Activated CD4-positive, alpha-beta T cell treated with anti-CD3 and anti-CD28 coated beads for 36 hours (primary cell): Measurements from ENCODE around the gene H6PD. TPM values are rescaled to one million over a fixed set of nuclear protein-coding genes. Genes with fewer than 3 reads are reported as not detected.

Source experiments
- ATAC-seq: fragments of 200-7000 bp; cut with Tn5 transposase; one replicate; pipeline ENCODE4 v1.10.0; 2021; ENCODE audit warnings: mild to moderate bottlenecking, moderate library complexity
- CTCF ChIA-PET: fragments of 350-600 bp; sonication (Branson Sonifier 250); formaldehyde crosslinking; loops from one replicate; lab custom pipeline; 2021; ENCODE audit warnings: antibody characterized with exemption; lab: Charles Lee
- POLR2A ChIA-PET: fragments of 350-600 bp; sonication (Branson Sonifier 250); formaldehyde crosslinking; loops from one replicate; lab custom pipeline; 2021; ENCODE audit warnings: antibody characterized with exemption, inconsistent platforms; lab: Charles Lee
- DNase-seq: peaks from one replicate; pipeline ENCODE4 v3.0.0-alpha.2; 2020
- H3K27ac Mint-ChIP-seq: one replicate; pipeline ENCODE4 v1.8.0; 2021; ENCODE audit warnings: mixed read lengths
- H3K27me3 Mint-ChIP-seq: one replicate; pipeline ENCODE4 v1.8.0; 2021; ENCODE audit warnings: mixed read lengths
- H3K36me3 Mint-ChIP-seq: one replicate; pipeline ENCODE4 v1.8.0; 2021; ENCODE audit warnings: low read depth, mixed read lengths
- H3K4me1 Mint-ChIP-seq: one replicate; pipeline ENCODE4 v1.8.0; 2021; ENCODE audit warnings: mixed read lengths
- H3K4me3 Mint-ChIP-seq: one replicate; pipeline ENCODE4 v1.8.0; 2021; ENCODE audit warnings: mild to moderate bottlenecking, moderate library complexity, mixed read lengths
- H3K9me3 Mint-ChIP-seq: one replicate; pipeline ENCODE4 v1.8.0; 2021; ENCODE audit warnings: low read depth, mixed read lengths
- intact Hi-C, 2 experiments: fragments of 100-400 bp; cut with DNase I in 1 of 2; cut with micrococcal nuclease in 1 of 2; formaldehyde crosslinking; loops; one replicate each; pipeline versions ENCODE4 v1.14.2 to v1.15.1; 2022 to 2024; cut with DNase I, micrococcal nuclease
- total RNA-seq, 2 experiments: library from RNA; stranded (reverse); gene quantifications; one replicate each; pipeline ENCODE4 v1.2.3, GENCODE V29; 2021

The H6PD gene
- total RNA-seq, 2 experiments from 2014 or later, result 8.8 to 9.6 TPM

DNA sequence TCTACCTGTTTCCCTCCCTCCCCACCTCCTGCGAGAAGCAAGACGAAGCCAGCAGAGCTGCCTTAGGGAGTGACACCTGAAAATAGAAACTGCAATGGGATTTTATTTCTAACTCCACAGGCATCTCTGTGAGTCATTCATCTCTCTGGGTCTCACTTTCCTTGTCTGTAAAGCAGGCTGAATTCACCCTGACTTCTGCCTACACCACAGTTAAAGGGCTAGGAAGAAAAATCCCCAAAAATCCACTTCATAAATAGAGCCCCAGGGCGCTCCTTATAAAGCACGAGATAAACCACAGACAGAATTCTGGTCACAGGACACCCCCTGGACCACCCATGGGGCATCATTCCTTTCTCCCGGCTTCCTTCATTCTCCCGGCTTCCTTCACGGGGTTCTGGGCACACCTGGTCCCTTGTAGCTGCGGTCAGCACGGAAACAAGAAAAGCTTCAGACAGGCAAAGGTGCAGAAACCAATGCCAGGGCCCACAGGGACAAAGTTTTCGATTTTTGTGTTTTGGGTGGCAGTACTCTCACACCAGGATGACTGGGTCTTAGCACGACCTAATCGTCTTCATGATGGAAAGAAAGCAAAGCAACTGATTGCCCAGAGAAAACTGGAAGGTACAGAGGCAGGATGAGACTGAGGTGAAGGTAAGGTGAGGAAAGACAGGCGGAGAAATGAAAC, 2.8 kb upstream of the H6PD start:
- intact Hi-C loops, result loop anchor here in 1 of 2 experiments (10.0 kb wide), 1 partner anchor 593 kb away; the partner anchor contains the start of gene CLSTN1
- H3K9me3 Mint-ChIP-seq, result no peaks in the 10 kb centered on the region
- peaks cover 22% of the 10 kb centered on the region for H3K4me1 Mint-ChIP-seq
- ATAC-seq, result no peak
- ChIA-PET CTCF (interaction anchor here (1.1 kb wide), 1 partner anchor 30 kb away, joined by 3 read pairs; no protein-coding TSS in a partner anchor), POLR2A (no interaction called here)
- DNase-seq, result no peak
- no peaks in the 10 kb centered on the region for H3K27me3 Mint-ChIP-seq
- H3K27ac Mint-ChIP-seq, result no peak overlapping the region
- H3K4me3 Mint-ChIP-seq, result no peak overlapping the region
- no peaks in the 10 kb centered on the region for H3K36me3 Mint-ChIP-seq

DNA sequence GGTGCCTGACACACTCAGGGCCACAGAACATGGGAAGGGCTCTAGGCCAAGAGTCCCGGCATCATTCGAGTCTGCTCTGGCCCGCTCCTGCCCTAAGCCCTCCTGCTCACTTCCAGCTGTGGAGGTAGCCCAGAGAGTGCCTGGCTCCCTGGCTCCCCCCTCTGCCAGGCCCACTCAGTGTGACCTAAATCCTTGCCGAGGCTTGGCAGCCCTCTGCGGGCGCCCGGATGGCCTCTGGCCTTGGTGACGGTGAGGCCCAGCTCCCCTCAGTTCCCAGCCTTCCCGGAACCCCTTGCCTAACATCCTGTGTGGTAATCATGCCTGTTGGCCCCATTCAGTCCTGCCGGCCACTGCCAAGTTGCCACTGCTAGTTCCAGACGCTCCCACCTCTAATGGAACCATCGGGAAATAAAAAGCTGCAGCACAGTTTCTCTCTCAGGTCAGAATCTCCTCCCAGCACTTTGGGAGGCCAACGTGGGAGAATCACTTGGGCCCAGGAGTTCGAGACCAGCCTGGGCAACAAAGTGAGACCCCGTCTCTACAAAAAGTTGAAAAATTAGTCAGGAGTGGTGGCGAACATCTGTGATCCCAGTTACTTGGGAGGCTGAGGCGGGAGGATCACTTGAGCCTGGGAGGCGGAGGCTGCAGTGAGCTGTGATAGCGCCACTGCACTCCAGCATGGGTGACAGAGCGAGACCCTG, 1.2 kb upstream of the H6PD start:
- no peak for DNase-seq
- Mint-ChIP-seq H3K36me3 (peaks cover 1% of the 10 kb centered on the region), H3K4me3 (peak overlapping the region; percentile 78), H3K27ac (no peak overlapping the region), H3K4me1 (peaks cover 32% of the 10 kb centered on the region), H3K27me3 (no peaks in the 10 kb centered on the region), H3K9me3 (no peaks in the 10 kb centered on the region)
- ChIA-PET POLR2A (no interaction called here), CTCF (interaction anchor here (0.7 to 1.8 kb wide), 5 partner anchors 8 to 264 kb away, joined by 3 to 5 read pairs (median 4); no protein-coding TSS in a partner anchor)
- intact Hi-C loops, result loop anchor here in 1 of 2 experiments (10.0 kb wide), 1 partner anchor 591 kb away; the partner anchor contains the start of gene CLSTN1
- no peak for ATAC-seq

DNA sequence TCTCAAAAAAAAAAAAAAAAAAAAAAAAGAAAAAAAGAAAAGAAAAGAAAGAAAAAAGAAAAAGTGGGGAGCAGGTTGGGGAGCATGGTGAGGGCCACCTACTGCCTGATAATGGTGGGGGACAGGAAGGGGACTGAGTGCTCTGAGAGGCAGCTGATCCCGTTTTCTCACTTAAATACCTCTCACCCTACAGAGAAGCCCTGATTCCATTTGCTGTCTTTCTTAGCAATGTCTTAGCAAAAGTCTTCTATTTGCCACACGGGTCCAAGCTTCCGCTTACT, 692 bp upstream of the H6PD start:
- Mint-ChIP-seq H3K36me3 (peaks cover 1% of the 10 kb centered on the region), H3K4me3 (peak overlapping the region; percentile 78), H3K27ac (peak overlapping the region; percentile 90), H3K27me3 (no peaks in the 10 kb centered on the region), H3K9me3 (no peaks in the 10 kb centered on the region), H3K4me1 (peaks cover 36% of the 10 kb centered on the region)
- DNase-seq (no peak), ATAC-seq (no peak)
- ChIA-PET POLR2A (interaction anchor here (0.6 kb wide), 1 partner anchor 150 kb away, joined by 3 read pairs; no protein-coding TSS in a partner anchor), CTCF (interaction anchor here (0.7 to 1.8 kb wide), 4 partner anchors 12 to 263 kb away, joined by 3 to 5 read pairs (median 4); no protein-coding TSS in a partner anchor)
- intact Hi-C loops, result loop anchor here in 1 of 2 experiments (1.0 to 10.0 kb wide), 7 partner anchors 41 to 591 kb away; partner anchors contain the start of genes CLSTN1, ENO1, GPR157 and SLC25A33

DNA sequence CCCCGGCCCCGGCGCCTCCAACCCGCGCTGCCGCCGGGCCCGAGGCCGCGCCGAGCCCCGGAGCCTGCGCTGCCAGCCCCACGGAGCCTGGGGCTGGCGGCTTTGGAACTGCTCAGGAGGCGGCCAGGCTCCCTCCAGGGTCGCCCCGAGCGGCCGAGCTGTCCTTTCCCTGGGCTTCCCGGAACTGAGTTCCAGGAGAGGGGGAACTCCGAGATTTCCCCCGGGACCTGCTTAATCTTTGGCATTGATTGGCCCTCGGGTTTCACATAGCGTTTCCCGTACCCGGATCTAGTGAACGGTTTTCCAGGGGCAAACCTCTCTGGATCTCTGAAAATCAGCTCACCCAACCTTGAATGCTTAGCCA, 504 bp downstream of the H6PD start:
- Mint-ChIP-seq H3K36me3 (peaks cover 1% of the 10 kb centered on the region), H3K4me3 (peak overlapping the region; percentile 82), H3K27ac (peak overlapping the region; percentile 77), H3K27me3 (no peaks in the 10 kb centered on the region), H3K4me1 (peaks cover 43% of the 10 kb centered on the region), H3K9me3 (no peaks in the 10 kb centered on the region)
- DNase-seq (no peak), ATAC-seq (no peak)
- ChIA-PET CTCF (interaction anchor here (0.7 to 1.8 kb wide), 3 partner anchors 15 to 256 kb away, joined by 3 to 5 read pairs (median 4); no protein-coding TSS in a partner anchor), POLR2A (no interaction called here)
- intact Hi-C loops, result loop anchor here in 1 of 2 experiments (2.0 to 10.0 kb wide), 2 partner anchors 40 to 590 kb away; partner anchors contain the start of gene CLSTN1

DNA sequence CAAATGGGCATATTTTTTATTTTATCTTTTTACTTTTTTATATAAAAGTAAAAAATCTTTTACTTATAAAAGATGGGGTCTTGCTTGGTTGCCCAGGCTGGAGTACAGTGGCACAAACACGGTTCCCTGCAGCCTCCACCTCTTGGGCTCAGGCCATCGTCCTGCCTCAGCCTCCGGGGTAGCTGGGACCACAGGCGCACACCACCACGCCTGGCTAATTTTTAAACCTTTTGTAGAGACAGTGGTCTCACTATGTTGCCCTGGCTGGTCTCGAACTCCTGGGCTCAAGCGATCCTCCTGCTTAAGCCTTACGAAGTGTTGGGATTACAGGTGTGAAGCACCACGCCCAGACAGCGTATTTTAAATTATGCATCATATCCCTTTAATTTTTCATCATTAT, 986 bp downstream of the H6PD start:
- peak overlapping the region; percentile 77 for H3K27ac Mint-ChIP-seq
- H3K4me3 Mint-ChIP-seq, result peak overlapping the region; percentile 82
- H3K36me3 Mint-ChIP-seq, result peaks cover 3% of the 10 kb centered on the region
- DNase-seq, result no peak
- no peak for ATAC-seq
- no peaks in the 10 kb centered on the region for H3K27me3 Mint-ChIP-seq
- H3K9me3 Mint-ChIP-seq, result no peaks in the 10 kb centered on the region
- CTCF ChIA-PET, result interaction anchor here (0.7 to 1.8 kb wide), 4 partner anchors 38 to 256 kb away, joined by 3 to 5 read pairs (median 4); no protein-coding TSS in a partner anchor
- peaks cover 48% of the 10 kb centered on the region for H3K4me1 Mint-ChIP-seq
- intact Hi-C loops, result loop anchor here in 1 of 2 experiments (2.0 to 10.0 kb wide), 2 partner anchors 39 to 589 kb away; partner anchors contain the start of gene CLSTN1
- POLR2A ChIA-PET, result no interaction called here

DNA sequence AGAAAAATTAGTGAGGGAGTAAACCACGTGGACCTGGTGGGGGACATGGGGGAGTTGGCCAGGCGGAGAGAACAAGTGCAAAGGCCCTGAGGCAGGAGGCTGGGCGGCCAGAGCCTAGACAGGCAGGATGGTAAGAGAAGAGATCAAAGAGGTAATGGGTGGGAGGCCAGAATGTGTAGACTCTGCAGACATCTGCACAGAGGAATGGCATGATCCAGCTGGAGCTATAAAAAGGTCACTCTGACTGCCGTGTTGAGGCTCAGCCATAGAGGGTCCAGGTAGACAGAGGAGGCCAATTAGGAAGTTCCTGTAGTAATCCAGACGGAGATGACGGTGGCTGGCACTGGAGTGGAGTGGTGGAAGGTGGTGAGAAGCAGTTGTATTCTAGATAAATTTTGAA, 3.6 kb downstream of the H6PD start:
- ChIA-PET CTCF (interaction anchor here (1.0 kb wide), 1 partner anchor 37 kb away, joined by 3 read pairs; no protein-coding TSS in a partner anchor), POLR2A (no interaction called here)
- H3K4me3 Mint-ChIP-seq, result no peak overlapping the region
- DNase-seq (no peak), ATAC-seq (no peak)
- intact Hi-C loops, result loop anchor here in 1 of 2 experiments (10.0 kb wide), 1 partner anchor 587 kb away; the partner anchor contains the start of gene CLSTN1
- H3K27me3 Mint-ChIP-seq, result no peaks in the 10 kb centered on the region
- H3K27ac Mint-ChIP-seq, result no peak overlapping the region
- no peaks in the 10 kb centered on the region for H3K9me3 Mint-ChIP-seq
- H3K4me1 Mint-ChIP-seq, result peaks cover 44% of the 10 kb centered on the region
- peaks cover 3% of the 10 kb centered on the region for H3K36me3 Mint-ChIP-seq

DNA sequence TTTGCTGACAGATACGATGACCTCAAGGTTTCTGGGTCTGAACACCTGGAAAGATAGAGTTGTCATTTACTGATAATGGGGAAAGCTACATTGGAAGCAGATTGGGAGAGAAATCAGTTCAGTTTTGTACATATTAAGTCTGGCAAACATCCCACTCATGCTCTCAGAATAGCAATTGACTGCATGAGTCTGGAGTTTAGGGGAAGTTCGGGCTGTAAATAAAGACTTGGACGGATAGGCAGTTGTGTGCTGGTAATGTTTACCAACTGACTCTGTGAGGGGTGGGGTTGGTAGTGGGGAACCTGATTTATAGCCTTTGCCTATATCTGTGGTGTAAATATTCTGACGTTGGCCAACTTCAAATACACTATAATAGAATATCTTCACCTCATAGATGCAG, 4.0 kb downstream of the H6PD start:
- Mint-ChIP-seq H3K27me3 (no peaks in the 10 kb centered on the region), H3K27ac (no peak overlapping the region), H3K4me1 (peaks cover 44% of the 10 kb centered on the region), H3K4me3 (no peak overlapping the region), H3K36me3 (peaks cover 3% of the 10 kb centered on the region), H3K9me3 (no peaks in the 10 kb centered on the region)
- DNase-seq (no peak), ATAC-seq (no peak)
- ChIA-PET POLR2A (no interaction called here), CTCF (no interaction called here)
- intact Hi-C loops, result loop anchor here in 1 of 2 experiments (10.0 kb wide), 1 partner anchor 586 kb away; the partner anchor contains the start of gene CLSTN1

DNA sequence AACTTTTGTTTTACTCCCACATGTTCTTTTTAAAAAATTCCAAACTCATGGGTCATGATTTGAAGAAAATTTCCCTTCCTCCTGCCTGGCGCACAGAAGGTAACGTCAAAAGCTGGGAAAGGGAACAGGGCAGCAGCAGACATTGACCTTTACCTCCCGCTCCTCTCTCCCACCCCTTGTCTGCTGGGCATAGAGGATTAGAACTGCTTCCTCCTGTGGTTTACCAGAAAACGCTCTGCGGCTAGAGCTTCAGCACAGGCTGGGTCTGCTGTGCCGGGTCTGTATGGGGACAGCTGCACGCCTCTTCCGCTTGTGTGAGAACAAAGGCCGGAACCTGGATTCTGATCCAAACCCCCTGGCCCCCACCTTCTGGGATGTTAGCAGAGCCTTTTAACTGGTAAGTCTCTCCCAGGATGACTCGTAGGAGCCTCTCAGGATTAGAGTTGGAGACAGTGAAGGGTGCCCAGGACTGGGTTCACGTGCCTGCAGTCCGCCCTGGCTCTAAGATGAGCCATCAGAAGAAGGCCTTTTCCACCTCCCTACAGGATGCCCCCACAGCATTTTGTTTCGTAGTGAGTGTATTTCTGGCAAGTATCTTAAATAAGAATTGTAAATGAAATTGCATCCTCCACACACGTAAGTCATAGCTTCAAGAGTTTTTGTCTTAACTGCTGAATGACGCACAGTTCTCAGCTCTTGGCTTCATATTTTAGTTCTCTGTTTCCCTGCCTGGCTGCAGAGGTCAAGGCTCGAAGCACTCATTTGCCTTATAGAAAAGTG, 5.2 kb downstream of the H6PD start:
- CTCF ChIA-PET, result interaction anchor here (0.6 to 1.4 kb wide), 6 partner anchors 39 to 537 kb away, joined by 3 to 4 read pairs (median 4); no protein-coding TSS in a partner anchor

DNA sequence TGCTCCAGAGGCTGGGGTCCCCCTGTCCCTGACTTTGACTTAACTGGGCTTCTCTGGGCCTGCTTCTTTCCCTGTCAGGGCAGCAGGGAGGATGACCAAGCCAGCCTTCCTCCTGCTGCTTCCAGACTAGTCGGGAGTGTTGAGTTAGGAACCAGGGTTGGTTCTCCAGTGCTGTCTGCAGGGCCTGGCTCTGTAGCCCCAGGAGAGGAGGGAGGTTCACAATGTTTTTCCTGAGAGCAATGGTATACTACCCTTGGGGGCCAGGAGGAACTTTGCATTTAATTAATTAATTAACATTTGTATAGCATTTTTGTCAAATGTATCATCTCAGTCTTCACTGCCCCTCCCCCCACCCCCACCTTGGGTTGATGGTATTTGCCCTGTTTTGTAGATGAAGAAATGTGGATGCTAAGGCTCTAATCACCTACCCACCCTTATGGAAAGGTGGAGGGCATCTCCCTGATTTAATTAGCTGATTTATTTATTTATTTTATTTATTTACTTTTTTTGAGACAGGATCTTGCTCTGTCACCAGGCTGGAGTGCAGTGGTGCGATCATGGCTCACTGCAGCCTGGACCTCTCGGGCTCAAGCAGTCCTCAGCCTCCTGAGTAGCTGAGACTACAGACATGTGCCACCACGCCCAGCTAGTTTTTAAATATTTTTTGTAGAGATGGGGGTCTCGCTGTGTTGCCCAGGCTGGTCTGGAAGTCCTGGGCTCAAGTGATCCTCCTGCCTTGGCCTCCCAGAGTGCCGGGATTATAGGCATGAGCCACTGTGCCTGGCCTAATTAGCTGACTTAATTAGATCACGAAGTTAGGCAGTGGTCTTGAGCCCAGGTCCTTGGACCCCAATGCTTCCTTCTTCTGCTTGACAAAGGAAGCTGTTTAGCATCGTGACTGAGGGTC, 6.6 kb downstream of the H6PD start:
- Mint-ChIP-seq H3K4me1 (peaks cover 46% of the 10 kb centered on the region), H3K36me3 (peaks cover 3% of the 10 kb centered on the region), H3K9me3 (no peaks in the 10 kb centered on the region), H3K27me3 (no peaks in the 10 kb centered on the region), H3K4me3 (no peak overlapping the region), H3K27ac (no peak overlapping the region)
- ChIA-PET CTCF (interaction anchor here (1.2 kb wide), 1 partner anchor 44 kb away, joined by 3 read pairs; no protein-coding TSS in a partner anchor), POLR2A (no interaction called here)
- intact Hi-C loops, result no loop called here
- ATAC-seq (no peak), DNase-seq (no peak)

More for the DNA sequence above, 5.2 kb downstream of the H6PD start:
- H3K9me3 Mint-ChIP-seq, result no peaks in the 10 kb centered on the region
- H3K4me3 Mint-ChIP-seq, result peak overlapping the region; percentile 43
- POLR2A ChIA-PET, result interaction anchor here (0.6 kb wide), 1 partner anchor 608 kb away, joined by 3 read pairs; no protein-coding TSS in a partner anchor
- H3K36me3 Mint-ChIP-seq, result peaks cover 3% of the 10 kb centered on the region
- no peaks in the 10 kb centered on the region for H3K27me3 Mint-ChIP-seq
- DNase-seq (peak; percentile 76), ATAC-seq (peak; percentile 74)
- intact Hi-C loops, result loop anchor here in 1 of 2 experiments (10.0 kb wide), 1 partner anchor 585 kb away; the partner anchor contains the start of gene CLSTN1
- H3K4me1 Mint-ChIP-seq, result peaks cover 49% of the 10 kb centered on the region
- peak overlapping the region; percentile 87 for H3K27ac Mint-ChIP-seq

DNA sequence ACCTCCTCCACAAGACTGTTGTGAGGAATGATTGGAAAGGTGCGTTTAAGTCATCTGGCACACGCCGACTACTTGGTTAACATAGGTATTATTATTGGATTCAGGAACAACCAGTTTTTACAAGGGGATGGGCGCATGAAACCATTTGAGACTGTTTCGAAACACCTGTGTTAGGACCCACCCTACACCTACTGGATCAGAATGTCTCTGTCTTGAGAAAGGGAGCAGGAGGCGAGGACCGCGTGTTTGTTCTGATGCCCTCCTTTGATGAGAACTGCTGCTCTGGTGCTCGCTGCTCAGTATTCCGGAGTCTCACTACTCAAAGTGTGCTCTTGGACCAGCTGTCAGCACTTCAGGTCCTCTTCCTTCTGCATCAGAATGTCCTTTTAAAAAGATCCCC, 7.3 kb downstream of the H6PD start:
- H3K9me3 Mint-ChIP-seq, result no peaks in the 10 kb centered on the region
- ATAC-seq (no peak), DNase-seq (no peak)
- peaks cover 3% of the 10 kb centered on the region for H3K36me3 Mint-ChIP-seq
- H3K27ac Mint-ChIP-seq, result no peak overlapping the region
- CTCF ChIA-PET, result interaction anchor here (1.2 kb wide), 1 partner anchor 45 kb away, joined by 3 read pairs; no protein-coding TSS in a partner anchor
- no peaks in the 10 kb centered on the region for H3K27me3 Mint-ChIP-seq
- POLR2A ChIA-PET, result no interaction called here
- intact Hi-C loops, result no loop called here
- no peak overlapping the region for H3K4me3 Mint-ChIP-seq
- H3K4me1 Mint-ChIP-seq, result peaks cover 43% of the 10 kb centered on the region
